Stomach (tissue), 9 donors: Measurements from ENCODE around the gene ATF5. TPM values are rescaled to one million over a fixed set of nuclear protein-coding genes. Genes with fewer than 3 reads are reported as not detected.
A peak's percentile ranks its signal among the peaks of the same experiment; 100 is the strongest.

Source experiments
- DNase-seq, 2 donors: peaks; one replicate each; pipeline versions ENCODE4 v3.0.0 to v3.0.0-alpha.2; 2013 to 2019
- H3K27ac ChIP-seq, 5 donors: fragments of 200-600 bp in 4 of 5; sonication (generic) in 4 of 5; one replicate each; pipeline ENCODE4 v1.5.1; 2013 to 2019; ENCODE audit warnings: mild to moderate bottlenecking in 1 of 5, moderate library complexity in 1 of 5
- H3K27me3 ChIP-seq, 3 donors: fragments of 200-600 bp; sonication (generic); one replicate each; pipeline ENCODE4 v1.5.1; 2017 to 2019; ENCODE audit warnings: mixed run types in 1 of 3
- H3K36me3 ChIP-seq, 4 donors: fragments of 200-600 bp; sonication (generic); 1 replicate in 3 of 4; 2 replicates in 1 of 4; pipeline ENCODE4 v1.5.1; 2016 to 2019
- H3K4me1 ChIP-seq, 4 donors: fragments of 200-600 bp; sonication (generic); one replicate each; pipeline ENCODE4 v1.5.1; 2016 to 2019
- H3K4me3 ChIP-seq, 4 donors: fragments of 200-600 bp; sonication (generic) in 3 of 4; one replicate each; pipeline ENCODE4 v1.5.1; 2016 to 2019; ENCODE audit warnings: mild to moderate bottlenecking in 1 of 4
- H3K9me3 ChIP-seq, 4 donors: fragments of 200-600 bp; sonication (generic); one replicate each; pipeline ENCODE4 v1.5.1; 2016 to 2019
- EP300 ChIP-seq: sonication (generic); formaldehyde crosslinking; IDR thresholded peaks from one replicate; pipeline ENCODE4 v1.6.1; 2017; ENCODE audit warnings: antibody characterized with exemption
- POLR2A ChIP-seq, 4 donors: fragments of 450-650 bp; IDR thresholded peaks; one replicate each; pipeline ENCODE4 v1.6.1; 2016; ENCODE audit warnings: antibody characterized with exemption in 4 of 4, control low read depth in 2 of 4, mild to moderate bottlenecking in 1 of 4, moderate library complexity in 1 of 4
- POLR2AphosphoS5 ChIP-seq, 3 donors: sonication (generic); formaldehyde crosslinking; IDR thresholded peaks; one replicate each; pipeline ENCODE4 v1.6.1; 2016; ENCODE audit warnings: antibody characterized with exemption in 3 of 3
- WGBS, 5 donors: extraction: QIAGEN DNeasy Blood & Tissue Kit in 3 of 5; methylation state at CpG; one replicate each; pipeline versions ENCODE4 v1.1.5 to v1.1.7; 2013 to 2018; 5-methylcytosine and 5-hydroxymethylcytosine counted together
- intact Hi-C: fragments of 100-400 bp; cut with DNase I; formaldehyde crosslinking; loops from one replicate; pipeline ENCODE4 v1.15.1; 2023; ENCODE audit warnings: low total_unique reads
- polyA plus RNA-seq, 3 donors: library from polyadenylated mRNA; stranded (reverse); fragments of 200-250 nt; gene quantifications; one replicate each; pipeline ENCODE4 v1.2.3, GENCODE V29; 2013
- total RNA-seq, 5 donors: library from RNA; depleted of rRNA; stranded (reverse); fragments of >200 nt; gene quantifications; one replicate each; pipeline versions ENCODE4 v1.1.0 to v1.2.3, GENCODE V29; 2014 to 2016
- TF ChIP-seq, protein P1 (sequence below), 7 experiments: fragments of 450-650 bp in 4 of 7; fragments of 200-600 bp in 3 of 7; sonication (generic) in 3 of 7; IDR thresholded peaks; one replicate each; pipeline ENCODE4 v1.5.1; 2016 to 2019; ENCODE audit warnings: antibody characterized with exemption in 7 of 7, control low read depth in 2 of 7, mild to moderate bottlenecking in 1 of 7
- donor health status: healthy with polysubstance abuse.
- donor health status: Bipolar disorder and iron deficiency.
- donor health status: healthy.

Gene ATF5
- total and polyA plus RNA-seq, 8 donors: 2.2 to 40.3 (median 9.9) TPM

DNA sequence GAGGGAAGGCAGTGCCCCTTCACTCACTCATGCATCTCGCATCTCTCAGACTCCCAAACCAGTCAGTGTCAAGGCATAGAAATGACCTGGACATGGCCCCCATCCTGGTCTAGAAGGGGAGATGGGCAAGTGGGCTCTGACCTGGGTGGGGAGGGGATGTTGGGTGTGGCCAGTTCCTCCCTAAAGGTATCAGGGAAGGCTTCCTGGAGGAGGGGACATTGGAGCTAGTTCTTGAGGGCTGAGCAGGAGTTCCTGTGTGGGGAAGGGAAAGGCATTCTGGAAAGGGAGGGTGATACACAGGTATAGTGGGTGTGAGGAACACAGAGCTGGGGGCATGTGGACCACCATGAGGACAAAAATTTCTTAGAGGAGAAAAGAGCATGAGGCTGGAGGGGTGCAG, 36.3 kb upstream of the ATF5 start:
- Histone ChIP-seq H3K4me1 (peaks cover 14 to 31% (median 26%) of the 10 kb centered on the region in 4 donors), H3K9me3 (no peaks in the 10 kb centered on the region), H3K4me3 (no peak overlapping the region), H3K27me3 (peaks cover 0 to 40% (median 16%) of the 10 kb centered on the region in 3 donors), H3K27ac (no peak overlapping the region), H3K36me3 (peaks cover 0 to 14% (median 14%) of the 10 kb centered on the region in 4 donors)
- intact Hi-C loops: no loop called here
- WGBS, 5 donors: 76 to 92% (median 88%) methylated on average over 1 of the region's 1 CpG
- no peak for DNase-seq
- TF ChIP-seq, protein P1, sequence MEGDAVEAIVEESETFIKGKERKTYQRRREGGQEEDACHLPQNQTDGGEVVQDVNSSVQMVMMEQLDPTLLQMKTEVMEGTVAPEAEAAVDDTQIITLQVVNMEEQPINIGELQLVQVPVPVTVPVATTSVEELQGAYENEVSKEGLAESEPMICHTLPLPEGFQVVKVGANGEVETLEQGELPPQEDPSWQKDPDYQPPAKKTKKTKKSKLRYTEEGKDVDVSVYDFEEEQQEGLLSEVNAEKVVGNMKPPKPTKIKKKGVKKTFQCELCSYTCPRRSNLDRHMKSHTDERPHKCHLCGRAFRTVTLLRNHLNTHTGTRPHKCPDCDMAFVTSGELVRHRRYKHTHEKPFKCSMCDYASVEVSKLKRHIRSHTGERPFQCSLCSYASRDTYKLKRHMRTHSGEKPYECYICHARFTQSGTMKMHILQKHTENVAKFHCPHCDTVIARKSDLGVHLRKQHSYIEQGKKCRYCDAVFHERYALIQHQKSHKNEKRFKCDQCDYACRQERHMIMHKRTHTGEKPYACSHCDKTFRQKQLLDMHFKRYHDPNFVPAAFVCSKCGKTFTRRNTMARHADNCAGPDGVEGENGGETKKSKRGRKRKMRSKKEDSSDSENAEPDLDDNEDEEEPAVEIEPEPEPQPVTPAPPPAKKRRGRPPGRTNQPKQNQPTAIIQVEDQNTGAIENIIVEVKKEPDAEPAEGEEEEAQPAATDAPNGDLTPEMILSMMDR (IDR thresholded peaks at IDR 0.05): no peak
- TF ChIP-seq POLR2A (IDR thresholded peaks at IDR 0.05): no peak
- no peak for TF ChIP-seq POLR2AphosphoS5 (IDR thresholded peaks at IDR 0.05)
- TF ChIP-seq EP300: no peak

DNA sequence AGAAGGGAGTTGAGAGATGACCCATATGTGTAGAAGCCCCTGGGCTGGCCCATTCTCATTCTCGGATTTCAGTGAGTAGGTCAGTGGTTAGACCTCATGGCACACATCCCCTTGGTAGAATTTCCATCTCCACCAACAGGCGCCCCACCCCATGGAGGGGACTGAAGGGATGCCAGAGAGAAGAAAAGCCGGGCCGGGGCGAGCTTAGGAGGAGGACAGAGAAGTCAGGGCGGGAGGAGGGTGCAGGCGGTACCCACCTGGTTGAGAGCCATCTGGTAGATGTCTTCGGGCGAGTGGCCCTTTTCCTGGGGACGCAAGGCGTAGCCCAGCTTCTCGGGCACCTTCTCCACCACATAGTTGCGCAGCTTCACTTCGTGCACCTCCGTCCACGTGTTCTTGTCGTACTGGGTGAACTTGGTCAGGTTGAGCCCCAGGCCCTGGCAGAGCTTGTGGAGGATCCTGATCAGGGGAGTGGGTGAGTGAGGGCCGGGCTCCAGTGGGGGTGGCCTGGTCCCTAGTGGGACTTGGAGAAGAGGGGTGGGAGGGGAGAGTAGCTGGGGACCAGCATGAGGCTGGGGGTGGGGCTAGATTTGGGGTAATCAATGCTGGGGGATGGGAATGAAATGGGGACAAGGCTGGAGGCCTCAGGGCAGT, 34.9 kb upstream of the ATF5 start:
- Histone ChIP-seq H3K27me3 (peaks cover 0 to 41% (median 16%) of the 10 kb centered on the region in 3 donors), H3K4me3 (no peak overlapping the region), H3K9me3 (no peaks in the 10 kb centered on the region), H3K36me3 (no peaks in the 10 kb centered on the region), H3K4me1 (peaks cover 19 to 37% (median 30%) of the 10 kb centered on the region in 4 donors), H3K27ac (no peak overlapping the region)
- DNase-seq: no peak
- intact Hi-C loops: no loop called here
- TF ChIP-seq EP300: no peak
- no peak for TF ChIP-seq POLR2A (IDR thresholded peaks at IDR 0.05)
- TF ChIP-seq POLR2AphosphoS5 (IDR thresholded peaks at IDR 0.05): no peak
- TF ChIP-seq, protein P1 (IDR thresholded peaks at IDR 0.05): no peak
- 91 to 93% (median 92%) methylated on average over 18 of the region's 18 CpGs for WGBS, 5 donors

DNA sequence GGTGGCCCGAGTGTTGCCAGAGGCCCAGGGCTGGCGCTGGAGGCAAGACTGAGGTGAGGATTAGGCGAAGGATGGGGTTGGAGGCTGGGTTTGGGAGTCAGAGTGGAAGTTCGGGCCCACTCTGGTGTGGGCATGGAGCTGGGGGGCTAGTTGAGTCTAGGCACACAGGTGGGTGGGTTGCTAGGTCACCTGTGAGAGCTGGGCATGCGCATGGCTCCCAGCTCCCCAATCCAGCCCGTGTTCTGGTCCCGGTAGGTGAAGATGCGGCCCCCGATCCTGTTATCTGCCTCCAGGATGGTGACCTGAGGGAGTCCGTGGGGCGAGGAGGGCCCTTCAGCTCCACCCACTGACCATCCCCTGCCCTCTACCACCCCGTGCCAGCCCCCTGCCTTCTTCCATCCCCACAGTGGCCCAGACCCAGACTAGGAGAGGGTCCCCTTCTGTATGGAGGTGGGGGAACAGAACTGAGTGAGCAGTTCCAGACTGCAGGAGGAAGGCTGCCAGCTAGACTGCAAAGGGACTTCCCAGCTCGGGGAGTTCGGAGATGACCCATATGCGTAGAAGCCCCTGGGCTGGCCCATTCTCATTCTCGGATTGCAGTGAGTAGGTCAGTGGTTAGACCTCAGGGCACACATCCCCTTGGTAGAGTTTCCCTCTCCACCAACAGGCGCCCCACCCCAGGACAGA, 34.0 kb upstream of the ATF5 start:
- DNase-seq: no peak
- no peaks in the 10 kb centered on the region for H3K36me3 ChIP-seq
- intact Hi-C loops: no loop called here
- TF ChIP-seq EP300: no peak
- no peak for TF ChIP-seq POLR2A (IDR thresholded peaks at IDR 0.05)
- TF ChIP-seq, protein P1 (IDR thresholded peaks at IDR 0.05): no peak
- no peak for TF ChIP-seq POLR2AphosphoS5 (IDR thresholded peaks at IDR 0.05)
- H3K4me1 ChIP-seq: peaks cover 19 to 32% (median 25%) of the 10 kb centered on the region in 4 donors
- no peaks in the 10 kb centered on the region for H3K9me3 ChIP-seq
- WGBS, 5 donors: 75 to 88% (median 81%) methylated on average over 13 to 17 of the region's 17 CpGs
- H3K27me3 ChIP-seq: peaks cover 0 to 36% (median 11%) of the 10 kb centered on the region in 3 donors
- no peak overlapping the region for H3K4me3 ChIP-seq
- H3K27ac ChIP-seq: no peak overlapping the region

DNA sequence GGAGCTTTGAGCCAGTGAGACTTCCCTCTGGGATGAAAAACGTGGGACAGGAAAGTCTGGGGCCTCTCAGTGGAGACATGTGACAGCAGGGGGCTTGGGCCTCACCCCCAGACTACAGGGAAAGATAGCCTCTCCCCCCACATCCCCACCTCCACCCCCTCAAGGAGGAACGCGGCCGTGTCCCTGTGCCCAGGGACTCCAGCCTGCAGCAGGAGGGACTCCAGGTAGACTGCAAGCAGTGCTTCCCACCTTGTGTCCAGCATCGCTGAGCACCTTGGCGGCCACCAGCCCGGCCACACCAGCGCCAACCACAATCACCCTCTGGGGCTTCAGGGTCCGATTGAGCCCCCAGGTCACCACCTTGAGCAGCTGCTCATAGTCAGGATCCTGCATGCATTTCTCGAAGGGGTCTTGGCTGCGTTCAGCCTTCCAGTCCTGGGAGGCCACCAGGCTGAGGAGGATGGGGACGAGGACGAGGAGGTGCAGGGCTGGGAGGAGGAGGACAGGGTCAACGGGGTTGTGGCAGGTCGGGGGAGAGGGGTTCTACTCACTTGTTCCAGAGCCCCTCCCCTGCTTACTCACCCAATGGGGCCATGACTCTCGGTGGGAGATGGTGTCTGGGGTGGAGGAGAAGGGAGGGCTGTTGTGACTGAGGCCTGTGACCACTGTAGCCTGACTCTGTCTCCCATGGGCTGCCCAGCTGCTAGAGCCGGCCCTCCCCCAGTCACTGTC, 33.3 kb upstream of the ATF5 start:
- Histone ChIP-seq H3K27ac (peak overlapping the region in 1 of 5 donors; percentile 66), H3K9me3 (no peaks in the 10 kb centered on the region), H3K36me3 (no peaks in the 10 kb centered on the region), H3K4me3 (no peak overlapping the region), H3K4me1 (peaks cover 12 to 25% (median 18%) of the 10 kb centered on the region in 4 donors), H3K27me3 (peaks cover 0 to 29% (median 4%) of the 10 kb centered on the region in 3 donors)
- WGBS, 5 donors: 62 to 75% (median 65%) methylated on average over 14 to 17 of the region's 17 CpGs
- intact Hi-C loops: no loop called here
- TF ChIP-seq POLR2A (IDR thresholded peaks at IDR 0.05): no peak
- TF ChIP-seq EP300: no peak
- no peak for DNase-seq
